Neuronal stem cell (in vitro differentiated cells): ENCODE measurements around the gene N4BP2L1.
A peak's percentile ranks its signal among the peaks of the same experiment; 100 is the strongest.

Source experiments
- DNase-seq: peaks from one replicate; pipeline ENCODE4 v3.0.0-alpha.2; 2013; ENCODE audit warnings: low spot score
- H2AFZ ChIP-seq: one replicate; pipeline ENCODE4 v1.6.1; 2013; ENCODE audit warnings: mild to moderate bottlenecking, low read length, inconsistent platforms
- H2AK5ac ChIP-seq: 2 replicates; pipeline ENCODE4 v1.6.1; 2013; ENCODE audit warnings: low read depth, mild to moderate bottlenecking, inconsistent platforms, low read length, moderate library complexity, mixed read lengths
- H2BK120ac ChIP-seq: 2 replicates; pipeline ENCODE4 v1.6.1; 2013; ENCODE audit warnings: low read depth, mild to moderate bottlenecking, inconsistent platforms, low read length, moderate library complexity, mixed read lengths
- H2BK12ac ChIP-seq: one replicate; pipeline ENCODE4 v1.6.1; 2013; ENCODE audit warnings: low read length, inconsistent platforms
- H2BK15ac ChIP-seq: 2 replicates; pipeline ENCODE4 v1.6.1; 2013; ENCODE audit warnings: mild to moderate bottlenecking, low read length, inconsistent platforms, mixed read lengths
- H2BK5ac ChIP-seq: one replicate; pipeline ENCODE4 v1.6.1; 2013; ENCODE audit warnings: inconsistent platforms, mild to moderate bottlenecking, low read length, moderate library complexity
- H3K14ac ChIP-seq: one replicate; pipeline ENCODE4 v1.6.1; 2013; ENCODE audit warnings: low read length, inconsistent platforms
- H3K18ac ChIP-seq: 2 replicates; pipeline ENCODE4 v1.6.1; 2013; ENCODE audit warnings: low read length, inconsistent platforms
- H3K23ac ChIP-seq: 2 replicates; pipeline ENCODE4 v1.6.1; 2013; ENCODE audit warnings: low read depth, mild to moderate bottlenecking, mixed read lengths, low read length, inconsistent platforms; ENCODE audit not compliant: poor library complexity
- H3K27ac ChIP-seq: replicated peaks from 3 replicates; pipeline ENCODE4 v1.5.1; 2013; ENCODE audit warnings: low read length, inconsistent platforms
- H3K27me3 ChIP-seq, 3 experiments: 2 replicates each; pipeline ENCODE4 v1.6.1; 2013; ENCODE audit warnings: low read length in 3 of 3, mild to moderate bottlenecking in 2 of 3, inconsistent platforms in 1 of 3, low read depth in 1 of 3, mixed read lengths in 1 of 3, moderate library complexity in 1 of 3; ENCODE audit not compliant: control insufficient read depth in 3 of 3, insufficient read depth in 3 of 3
- H3K36me3 ChIP-seq, 2 donors: replicated peaks in 1 of 2; 2 replicates each; pipeline ENCODE4 v1.6.1; 2013; ENCODE audit warnings: low read length in 2 of 2; ENCODE audit not compliant: control insufficient read depth in 2 of 2, insufficient read depth in 2 of 2
- H3K4ac ChIP-seq: 2 replicates; pipeline ENCODE4 v1.6.1; 2013; ENCODE audit warnings: inconsistent platforms, mild to moderate bottlenecking, low read length, moderate library complexity
- H3K4me1 ChIP-seq, 2 donors: 1 replicate in 1 of 2; 2 replicates in 1 of 2; pipeline ENCODE4 v1.6.1; 2013; ENCODE audit warnings: low read length in 2 of 2, low read depth in 1 of 2; ENCODE audit not compliant: control insufficient read depth in 2 of 2, insufficient read depth in 1 of 2
- H3K4me2 ChIP-seq: one replicate; pipeline ENCODE4 v1.6.1; 2013; ENCODE audit warnings: mild to moderate bottlenecking, low read length, inconsistent platforms; ENCODE audit not compliant: insufficient read depth, poor library complexity, severe bottlenecking
- H3K4me3 ChIP-seq, 2 donors: 2 replicates each; pipeline ENCODE4 v1.5.1; 2013; ENCODE audit warnings: low read length in 2 of 2, mild to moderate bottlenecking in 2 of 2, inconsistent platforms in 1 of 2, moderate library complexity in 1 of 2
- H3K79me1 ChIP-seq: one replicate; pipeline ENCODE4 v1.6.1; 2013; ENCODE audit warnings: low read depth, mild to moderate bottlenecking, inconsistent platforms, low read length, moderate library complexity
- H3K9ac ChIP-seq: one replicate; pipeline ENCODE4 v1.6.1; 2013; ENCODE audit warnings: mild to moderate bottlenecking, low read depth, low read length, inconsistent platforms; ENCODE audit not compliant: poor library complexity
- H3K9me3 ChIP-seq, 2 donors: replicated peaks in 1 of 2; 2 replicates each; pipeline versions ENCODE3 to v1.6.1; 2013; ENCODE audit warnings: low read length in 2 of 2, mild to moderate bottlenecking in 2 of 2, inconsistent platforms in 1 of 2, low read depth in 1 of 2, mixed read lengths in 1 of 2, moderate library complexity in 1 of 2; ENCODE audit not compliant: control insufficient read depth in 2 of 2, insufficient read depth in 1 of 2
- H4K8ac ChIP-seq: one replicate; pipeline ENCODE4 v1.6.1; 2013; ENCODE audit warnings: low read depth, mild to moderate bottlenecking, inconsistent platforms, low read length, moderate library complexity
- H4K91ac ChIP-seq: one replicate; pipeline ENCODE4 v1.6.1; 2013; ENCODE audit warnings: low read length, low read depth, mild to moderate bottlenecking, inconsistent platforms; ENCODE audit not compliant: poor library complexity
- WGBS, 2 donors: extraction: QIAGEN DNeasy Blood & Tissue Kit; methylation state at CpG; one replicate each; pipeline ENCODE4 v1.1.7; 2013; ENCODE audit warnings: missing lambda C conversion rate in 2 of 2, mixed read lengths in 1 of 2; ENCODE audit not compliant: insufficient read length in 2 of 2, insufficient replicate concordance in 1 of 2; ENCODE audit errors: extremely low coverage in 2 of 2; 5-methylcytosine and 5-hydroxymethylcytosine counted together

N4BP2L1 gene

DNA sequence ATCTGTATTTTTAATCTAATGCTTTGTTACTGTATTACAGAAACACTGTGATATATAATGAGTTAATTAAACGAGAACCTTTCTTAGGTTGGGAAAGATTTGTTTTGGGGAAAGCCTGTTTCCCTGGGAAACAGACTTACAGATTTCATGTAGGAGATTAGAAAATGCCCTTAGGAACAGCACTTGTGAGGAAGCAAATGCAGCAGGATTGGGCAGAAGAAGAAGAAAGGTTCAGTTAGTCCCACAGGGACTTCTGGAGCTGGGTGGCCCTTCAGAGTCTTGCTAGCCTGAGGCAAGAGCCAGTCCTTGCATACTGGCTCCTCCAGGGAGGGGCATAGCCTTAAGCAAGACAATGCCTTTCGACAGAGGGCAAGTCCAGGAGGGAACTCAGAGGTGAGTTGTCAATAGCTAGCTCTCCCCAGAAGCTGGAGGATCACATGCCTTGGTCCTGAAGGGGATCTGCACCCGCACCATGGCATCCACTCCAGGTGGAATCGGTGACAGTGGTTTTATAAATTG is 36.8 kb downstream of the N4BP2L1 start:
- Histone ChIP-seq H3K4me1 (peaks cover 0 to 3% of the 10 kb centered on the region in 2 donors), H2AFZ (no peak overlapping the region), H3K27me3 (no peaks in the 10 kb centered on the region), H4K91ac (no peak overlapping the region), H3K36me3 (peaks cover 3 to 77% of the 10 kb centered on the region in 2 donors), H3K18ac (peak overlapping the region; percentile 13), H3K4me3 (no peak overlapping the region), H3K9me3 (no peaks in the 10 kb centered on the region), H2BK120ac (no peak overlapping the region), H3K9ac (no peak overlapping the region), H3K4me2 (no peak overlapping the region), H3K14ac (no peak overlapping the region), H2BK12ac (no peak overlapping the region), H2BK5ac (no peak overlapping the region), H3K23ac (no peak overlapping the region), H3K4ac (no peak overlapping the region), H2AK5ac (no peak overlapping the region), H3K27ac (no peak overlapping the region), H4K8ac (no peak overlapping the region), H3K79me1 (no peaks in the 10 kb centered on the region), H2BK15ac (no peak overlapping the region)
- no peak for DNase-seq
- WGBS, 2 donors: no CpG with 5 or more reads among the region's 4 CpGs

DNA sequence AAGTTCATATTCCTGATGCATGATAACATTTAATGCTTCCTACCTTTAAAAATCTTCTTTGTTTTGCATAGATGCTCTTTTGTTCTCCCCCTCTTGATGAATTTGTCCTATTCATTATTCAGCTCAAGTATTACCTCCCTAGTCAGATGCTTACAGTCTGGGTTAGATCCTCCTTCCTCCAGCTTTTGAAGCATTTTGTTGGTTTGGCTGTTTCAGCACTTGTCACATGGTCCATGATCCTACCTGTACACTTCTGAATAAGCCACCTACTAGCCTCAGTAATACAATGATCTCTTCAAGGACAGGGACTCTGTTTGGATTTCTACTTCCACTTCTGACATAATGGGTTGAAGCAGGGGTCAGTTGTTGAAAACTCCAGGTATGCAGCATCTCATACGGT is 37.4 kb downstream of the N4BP2L1 start:
- no peak overlapping the region for H2AFZ ChIP-seq
- no peak overlapping the region for H4K91ac ChIP-seq
- H3K9me3 ChIP-seq: no peaks in the 10 kb centered on the region
- WGBS, 2 donors: no CpG with 5 or more reads among the region's 1 CpG
- no peak overlapping the region for H3K4me2 ChIP-seq
- H3K4me1 ChIP-seq: peaks cover 0 to 3% of the 10 kb centered on the region in 2 donors
- no peak overlapping the region for H3K27ac ChIP-seq
- no peak overlapping the region for H3K4me3 ChIP-seq
- H3K14ac ChIP-seq: no peak overlapping the region
- no peak overlapping the region for H2BK120ac ChIP-seq
- no peak overlapping the region for H2BK15ac ChIP-seq
- H2BK5ac ChIP-seq: no peak overlapping the region
- H3K36me3 ChIP-seq: peaks cover 0 to 77% of the 10 kb centered on the region in 2 donors
- no peaks in the 10 kb centered on the region for H3K79me1 ChIP-seq
- no peak overlapping the region for H2AK5ac ChIP-seq
- no peak overlapping the region for H4K8ac ChIP-seq
- DNase-seq: no peak
- no peaks in the 10 kb centered on the region for H3K27me3 ChIP-seq
- no peak overlapping the region for H2BK12ac ChIP-seq
- no peak overlapping the region for H3K23ac ChIP-seq
- H3K18ac ChIP-seq: no peak overlapping the region
- no peak overlapping the region for H3K4ac ChIP-seq
- H3K9ac ChIP-seq: no peak overlapping the region

DNA sequence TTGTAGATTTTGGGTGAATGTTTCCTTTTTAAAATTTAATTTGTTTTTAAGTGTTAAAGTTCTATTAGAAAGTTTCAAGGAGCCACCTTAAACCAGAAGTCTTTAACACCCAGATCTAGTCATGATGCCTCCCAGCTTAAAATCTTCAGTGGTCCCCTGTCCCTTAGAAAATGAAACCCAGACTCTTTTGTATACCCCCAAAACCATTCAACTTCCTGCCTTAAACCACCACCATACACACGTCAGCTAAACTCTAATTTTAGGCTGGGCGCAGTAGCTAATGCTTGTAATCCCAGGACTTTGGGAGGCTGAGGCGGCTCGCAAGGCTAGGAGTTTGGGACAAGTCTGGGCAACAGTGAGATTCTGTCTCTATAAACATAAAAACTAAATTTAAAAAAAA is 37.9 kb downstream of the N4BP2L1 start:
- Histone ChIP-seq H3K4me2 (no peak overlapping the region), H4K8ac (no peak overlapping the region), H3K9me3 (no peaks in the 10 kb centered on the region), H3K79me1 (no peaks in the 10 kb centered on the region), H3K14ac (no peak overlapping the region), H2BK12ac (no peak overlapping the region), H3K18ac (no peak overlapping the region), H3K27ac (no peak overlapping the region), H2AK5ac (no peak overlapping the region), H3K4me1 (peaks cover 0 to 3% of the 10 kb centered on the region in 2 donors), H3K4me3 (no peak overlapping the region), H2AFZ (no peak overlapping the region), H4K91ac (no peak overlapping the region), H3K23ac (no peak overlapping the region), H3K4ac (no peak overlapping the region), H2BK5ac (no peak overlapping the region), H3K36me3 (peaks cover 2 to 77% of the 10 kb centered on the region in 2 donors), H3K27me3 (no peaks in the 10 kb centered on the region), H2BK15ac (no peak overlapping the region), H3K9ac (no peak overlapping the region), H2BK120ac (no peak overlapping the region)
- DNase-seq: no peak
- no CpG with 5 or more reads among the region's 4 CpGs for WGBS, 2 donors

DNA sequence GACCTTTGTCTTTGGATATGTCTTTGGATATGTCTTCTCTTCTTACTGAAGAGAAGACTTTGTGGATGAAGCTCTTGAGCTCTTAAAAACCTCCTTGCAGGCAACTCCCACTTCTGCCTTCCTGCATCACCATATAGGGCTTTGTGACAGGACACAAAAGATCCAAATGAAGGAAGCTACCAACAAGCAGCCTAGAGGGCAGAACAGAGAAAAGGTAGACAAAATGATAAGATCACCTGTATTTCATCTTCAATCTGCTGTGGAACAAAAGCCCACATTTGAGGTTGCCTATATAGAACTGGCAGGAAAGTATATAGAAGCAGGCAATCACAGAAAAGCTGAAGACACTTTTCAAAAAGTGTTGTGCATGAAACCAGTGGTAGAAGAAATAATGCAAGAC is 42.5 kb downstream of the N4BP2L1 start:
- no peaks in the 10 kb centered on the region for H3K79me1 ChIP-seq
- H3K27me3 ChIP-seq: no peaks in the 10 kb centered on the region
- H2BK15ac ChIP-seq: no peak overlapping the region
- no peak overlapping the region for H3K4me2 ChIP-seq
- H3K36me3 ChIP-seq: peaks cover 17 to 81% of the 10 kb centered on the region in 2 donors
- H2AFZ ChIP-seq: no peak overlapping the region
- H3K9ac ChIP-seq: no peak overlapping the region
- no peak overlapping the region for H3K14ac ChIP-seq
- no peak overlapping the region for H3K4ac ChIP-seq
- no peak overlapping the region for H2BK120ac ChIP-seq
- no peak overlapping the region for H2BK5ac ChIP-seq
- no peak for DNase-seq
- no peak overlapping the region for H3K18ac ChIP-seq
- H3K27ac ChIP-seq: no peak overlapping the region
- H4K8ac ChIP-seq: no peak overlapping the region
- H2AK5ac ChIP-seq: no peak overlapping the region
- no peak overlapping the region for H3K4me3 ChIP-seq
- H3K4me1 ChIP-seq: no peaks in the 10 kb centered on the region
- H2BK12ac ChIP-seq: no peak overlapping the region
- no peak overlapping the region for H4K91ac ChIP-seq
- no peak overlapping the region for H3K23ac ChIP-seq
- H3K9me3 ChIP-seq: no peaks in the 10 kb centered on the region
